ENCODE measurements around the gene RAPGEF5. TPM values are rescaled to one million over a fixed set of nuclear protein-coding genes. Genes with fewer than 3 reads are reported as not detected.

RAPGEF5 gene
- total and polyA plus RNA-seq, 4 donors: 7.1 to 54.8 (median 13.0) TPM

DNA sequence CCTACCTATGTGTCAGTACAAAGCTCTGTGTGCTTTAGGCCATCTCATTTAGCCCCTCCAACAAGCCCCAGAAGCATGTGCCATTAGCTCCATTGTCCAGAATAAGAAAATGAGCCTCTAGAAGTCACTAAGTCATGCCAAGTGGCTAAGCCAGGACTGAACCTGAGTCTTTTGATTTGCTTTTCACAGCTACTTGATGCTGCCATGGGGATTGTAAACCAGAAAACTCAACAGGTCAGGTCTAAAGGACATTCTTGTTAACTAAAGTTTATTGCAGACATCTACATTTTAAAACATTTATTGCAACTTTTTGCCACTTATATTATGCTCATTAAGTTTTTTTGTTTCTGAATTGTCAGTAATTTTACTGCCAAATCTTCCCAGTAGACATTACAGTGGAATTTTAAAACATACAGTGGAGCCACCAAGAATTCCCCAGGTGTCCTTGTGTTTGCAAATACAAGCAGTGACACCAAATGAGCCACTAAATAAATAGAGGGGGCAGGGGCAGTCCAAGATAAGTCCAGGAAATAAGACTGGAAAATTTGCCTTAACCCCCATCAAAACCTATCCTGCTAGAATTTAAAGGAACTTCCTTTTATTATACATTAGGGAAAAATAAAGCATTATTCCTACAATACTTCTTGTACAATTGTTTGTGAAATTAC lies 115.9 kb downstream of the RAPGEF5 start:
- no peaks in the 10 kb centered on the region for H3K36me3 ChIP-seq (ENCODE audit: control insufficient read depth in 4 of 4, insufficient read depth in 3 of 4, low read depth in 1 of 4, low read length in 3 of 4)
- no peaks in the 10 kb centered on the region for H3K27me3 ChIP-seq (ENCODE audit: control insufficient read depth in 4 of 4, insufficient read depth in 4 of 4, low read length in 3 of 4)
- H3K4me3 ChIP-seq (ENCODE audit: low read depth in 1 of 3, low read length in 3 of 3): no peak overlapping the region
- H3K9me3 ChIP-seq (ENCODE audit: control insufficient read depth in 4 of 4, low read length in 3 of 4): no peaks in the 10 kb centered on the region
- H3K27ac ChIP-seq (ENCODE audit: low read depth in 1 of 2, low read length in 2 of 2): no peak overlapping the region
- no peak for DNase-seq (ENCODE audit: low spot score)
- peaks cover 0 to 5% (median 0%) of the 10 kb centered on the region in 4 donors for H3K4me1 ChIP-seq (ENCODE audit: control insufficient read depth in 4 of 4, insufficient read depth in 4 of 4, low read length in 3 of 4)
- TF ChIP-seq NR2F2 (IDR thresholded peaks at IDR 0.05) (no peak), RXRA (IDR thresholded peaks at IDR 0.05) (no peak), FOXA2 (IDR thresholded peaks at IDR 0.05) (no peak), SP1 (IDR thresholded peaks at IDR 0.05) (no peak), MAX (IDR thresholded peaks at IDR 0.05) (no peak), TAF1 (conservative IDR thresholded peaks at IDR 0.05) (no peak), HNF4A (conservative IDR thresholded peaks at IDR 0.05) (no peak), HNF4G (IDR thresholded peaks at IDR 0.05) (no peak), FOXA1 (IDR thresholded peaks at IDR 0.05) (no peak), CTCF (IDR thresholded peaks at IDR 0.05; ENCODE audit: low read depth, low read length, missing input control) (no peak), RAD21 (IDR thresholded peaks at IDR 0.05) (no peak), EGR1 (IDR thresholded peaks at IDR 0.05; ENCODE audit: low read depth in 2 of 2) (no peak), GABPA (IDR thresholded peaks at IDR 0.05 in 1 of 2, conservative IDR thresholded peaks at IDR 0.05 in 1 of 2) (no peak)
- TF ChIP-seq, protein P1, sequence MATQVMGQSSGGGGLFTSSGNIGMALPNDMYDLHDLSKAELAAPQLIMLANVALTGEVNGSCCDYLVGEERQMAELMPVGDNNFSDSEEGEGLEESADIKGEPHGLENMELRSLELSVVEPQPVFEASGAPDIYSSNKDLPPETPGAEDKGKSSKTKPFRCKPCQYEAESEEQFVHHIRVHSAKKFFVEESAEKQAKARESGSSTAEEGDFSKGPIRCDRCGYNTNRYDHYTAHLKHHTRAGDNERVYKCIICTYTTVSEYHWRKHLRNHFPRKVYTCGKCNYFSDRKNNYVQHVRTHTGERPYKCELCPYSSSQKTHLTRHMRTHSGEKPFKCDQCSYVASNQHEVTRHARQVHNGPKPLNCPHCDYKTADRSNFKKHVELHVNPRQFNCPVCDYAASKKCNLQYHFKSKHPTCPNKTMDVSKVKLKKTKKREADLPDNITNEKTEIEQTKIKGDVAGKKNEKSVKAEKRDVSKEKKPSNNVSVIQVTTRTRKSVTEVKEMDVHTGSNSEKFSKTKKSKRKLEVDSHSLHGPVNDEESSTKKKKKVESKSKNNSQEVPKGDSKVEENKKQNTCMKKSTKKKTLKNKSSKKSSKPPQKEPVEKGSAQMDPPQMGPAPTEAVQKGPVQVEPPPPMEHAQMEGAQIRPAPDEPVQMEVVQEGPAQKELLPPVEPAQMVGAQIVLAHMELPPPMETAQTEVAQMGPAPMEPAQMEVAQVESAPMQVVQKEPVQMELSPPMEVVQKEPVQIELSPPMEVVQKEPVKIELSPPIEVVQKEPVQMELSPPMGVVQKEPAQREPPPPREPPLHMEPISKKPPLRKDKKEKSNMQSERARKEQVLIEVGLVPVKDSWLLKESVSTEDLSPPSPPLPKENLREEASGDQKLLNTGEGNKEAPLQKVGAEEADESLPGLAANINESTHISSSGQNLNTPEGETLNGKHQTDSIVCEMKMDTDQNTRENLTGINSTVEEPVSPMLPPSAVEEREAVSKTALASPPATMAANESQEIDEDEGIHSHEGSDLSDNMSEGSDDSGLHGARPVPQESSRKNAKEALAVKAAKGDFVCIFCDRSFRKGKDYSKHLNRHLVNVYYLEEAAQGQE (IDR thresholded peaks at IDR 0.05): no peak
- TF ChIP-seq, protein P2, sequence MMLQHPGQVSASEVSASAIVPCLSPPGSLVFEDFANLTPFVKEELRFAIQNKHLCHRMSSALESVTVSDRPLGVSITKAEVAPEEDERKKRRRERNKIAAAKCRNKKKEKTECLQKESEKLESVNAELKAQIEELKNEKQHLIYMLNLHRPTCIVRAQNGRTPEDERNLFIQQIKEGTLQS (IDR thresholded peaks at IDR 0.05): no peak
- TF ChIP-seq, protein P3, sequence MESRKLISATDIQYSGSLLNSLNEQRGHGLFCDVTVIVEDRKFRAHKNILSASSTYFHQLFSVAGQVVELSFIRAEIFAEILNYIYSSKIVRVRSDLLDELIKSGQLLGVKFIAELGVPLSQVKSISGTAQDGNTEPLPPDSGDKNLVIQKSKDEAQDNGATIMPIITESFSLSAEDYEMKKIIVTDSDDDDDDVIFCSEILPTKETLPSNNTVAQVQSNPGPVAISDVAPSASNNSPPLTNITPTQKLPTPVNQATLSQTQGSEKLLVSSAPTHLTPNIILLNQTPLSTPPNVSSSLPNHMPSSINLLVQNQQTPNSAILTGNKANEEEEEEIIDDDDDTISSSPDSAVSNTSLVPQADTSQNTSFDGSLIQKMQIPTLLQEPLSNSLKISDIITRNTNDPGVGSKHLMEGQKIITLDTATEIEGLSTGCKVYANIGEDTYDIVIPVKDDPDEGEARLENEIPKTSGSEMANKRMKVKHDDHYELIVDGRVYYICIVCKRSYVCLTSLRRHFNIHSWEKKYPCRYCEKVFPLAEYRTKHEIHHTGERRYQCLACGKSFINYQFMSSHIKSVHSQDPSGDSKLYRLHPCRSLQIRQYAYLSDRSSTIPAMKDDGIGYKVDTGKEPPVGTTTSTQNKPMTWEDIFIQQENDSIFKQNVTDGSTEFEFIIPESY (IDR thresholded peaks at IDR 0.05): no peak
- H3K9ac ChIP-seq (ENCODE audit: low read depth in 1 of 2, low read length in 2 of 2): no peak overlapping the region
